ENCODE results near the gene NKAIN2. TPM values are rescaled to one million over a fixed set of nuclear protein-coding genes. Genes with fewer than 3 reads are reported as not detected.

Gene NKAIN2
- total and polyA plus RNA-seq, 2 experiments from 2014 or later: 0.22 TPM; not detected in 1

GRCh38 chr6:124496334-124496733 is 692.7 kb downstream of the NKAIN2 start:
- no peaks in the 10 kb centered on the region for H3K9me3 ChIP-seq (ENCODE audit: low read depth)
- no peaks in the 10 kb centered on the region for H3K27me3 ChIP-seq
- no peak overlapping the region for H3K27ac ChIP-seq
- DNase-seq (ENCODE audit: low read depth in 1 of 2, low spot score in 1 of 2): no peak
- TF ChIP-seq CTCF (IDR thresholded peaks at IDR 0.05; ENCODE audit: low read depth, low read length): no peak
- no peak overlapping the region for H3K4me3 ChIP-seq
- H3K4me1 ChIP-seq (ENCODE audit: low read depth): no peaks in the 10 kb centered on the region
- H3K36me3 ChIP-seq: no peaks in the 10 kb centered on the region

- H3K4me1 ChIP-seq (ENCODE audit: low read depth): no peaks in the 10 kb centered on the region
- no peak for TF ChIP-seq CTCF (IDR thresholded peaks at IDR 0.05; ENCODE audit: low read depth, low read length)
- no peaks in the 10 kb centered on the region for H3K9me3 ChIP-seq (ENCODE audit: low read depth)
- no peaks in the 10 kb centered on the region for H3K27me3 ChIP-seq
- no peak for DNase-seq (ENCODE audit: low read depth in 1 of 2, low spot score in 1 of 2)
- no peaks in the 10 kb centered on the region for H3K36me3 ChIP-seq
- H3K4me3 ChIP-seq: no peak overlapping the region
- no peak overlapping the region for H3K27ac ChIP-seq
These were observed 708.8 kb downstream of the NKAIN2 start for GRCh38 chr6:124512431-124512830.

DNA sequence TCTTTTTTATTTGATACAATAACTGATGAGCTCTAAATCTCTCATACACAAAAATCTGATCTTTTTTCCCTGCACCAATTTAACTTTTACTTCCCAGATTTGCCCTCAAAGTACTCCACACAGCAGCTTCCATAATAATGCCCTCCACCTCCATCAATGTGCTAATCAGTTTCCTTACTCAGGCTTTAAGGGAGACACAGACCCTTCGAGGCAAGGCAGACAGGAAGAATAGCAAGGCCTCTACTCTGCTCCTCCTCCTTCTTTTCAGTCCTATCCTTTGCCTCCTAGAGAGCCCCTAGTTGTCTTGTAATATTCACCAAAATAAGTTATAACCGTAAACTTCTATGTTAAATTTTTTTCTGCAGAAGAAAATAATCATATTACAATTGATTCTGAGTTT is 713.7 kb downstream of the NKAIN2 start:
- Histone ChIP-seq H3K4me1 (ENCODE audit: low read depth) (no peaks in the 10 kb centered on the region), H3K9me3 (ENCODE audit: low read depth) (no peaks in the 10 kb centered on the region), H3K27ac (no peak overlapping the region), H3K27me3 (no peaks in the 10 kb centered on the region), H3K4me3 (no peak overlapping the region), H3K36me3 (no peaks in the 10 kb centered on the region)
- DNase-seq (ENCODE audit: low read depth in 1 of 2, low spot score in 1 of 2): no peak
- no peak for TF ChIP-seq CTCF (IDR thresholded peaks at IDR 0.05; ENCODE audit: low read depth, low read length)

- TF ChIP-seq CTCF (IDR thresholded peaks at IDR 0.05; ENCODE audit: low read depth, low read length): no peak
- no peaks in the 10 kb centered on the region for H3K36me3 ChIP-seq
- H3K4me1 ChIP-seq (ENCODE audit: low read depth): no peaks in the 10 kb centered on the region
- DNase-seq (ENCODE audit: low read depth in 1 of 2, low spot score in 1 of 2): no peak
- H3K27ac ChIP-seq: no peak overlapping the region
- H3K9me3 ChIP-seq (ENCODE audit: low read depth): no peaks in the 10 kb centered on the region
- no peak overlapping the region for H3K4me3 ChIP-seq
- no peaks in the 10 kb centered on the region for H3K27me3 ChIP-seq
These were observed 716.8 kb downstream of the NKAIN2 start for GRCh38 chr6:124520514-124520913.

- Histone ChIP-seq H3K27me3 (no peaks in the 10 kb centered on the region), H3K4me1 (ENCODE audit: low read depth) (no peaks in the 10 kb centered on the region), H3K4me3 (no peak overlapping the region), H3K36me3 (no peaks in the 10 kb centered on the region), H3K27ac (no peak overlapping the region), H3K9me3 (ENCODE audit: low read depth) (no peaks in the 10 kb centered on the region)
- no peak for DNase-seq (ENCODE audit: low read depth in 1 of 2, low spot score in 1 of 2)
- no peak for TF ChIP-seq CTCF (IDR thresholded peaks at IDR 0.05; ENCODE audit: low read depth, low read length)
These were observed 718.7 kb downstream of the NKAIN2 start for GRCh38 chr6:124522335-124522734.

Data from cardiac muscle cell (in vitro differentiated cells and primary cell).